Progenitor cell of endocrine pancreas (in vitro differentiated cells): ENCODE results near the gene UTS2B. TPM values are rescaled to one million over a fixed set of nuclear protein-coding genes. Genes with fewer than 3 reads are reported as not detected.

Experiments used
- DNase-seq: peaks from one replicate; pipeline ENCODE4 v3.0.0; 2021; ENCODE audit warnings: low spot score; ENCODE audit not compliant: unreplicated experiment
- H3K27ac Mint-ChIP-seq: 2 replicates; pipeline ENCODE4 v1.8.0; 2021; ENCODE audit warnings: mild to moderate bottlenecking, moderate library complexity, mixed read lengths
- H3K27me3 Mint-ChIP-seq: 2 replicates; pipeline ENCODE4 v1.8.0; 2021; ENCODE audit warnings: mixed read lengths
- H3K36me3 Mint-ChIP-seq: 2 replicates; pipeline ENCODE4 v1.8.0; 2022; ENCODE audit warnings: mixed read lengths; ENCODE audit not compliant: insufficient read depth
- H3K4me1 Mint-ChIP-seq: 2 replicates; pipeline ENCODE4 v1.8.0; 2021; ENCODE audit warnings: low read depth, mixed read lengths
- H3K4me3 Mint-ChIP-seq: 2 replicates; pipeline ENCODE4 v1.8.0; 2021; ENCODE audit warnings: low read depth, mild to moderate bottlenecking, moderate library complexity, mixed read lengths
- H3K9me3 Mint-ChIP-seq: 2 replicates; pipeline ENCODE4 v1.8.0; 2021; ENCODE audit warnings: low read depth, mixed read lengths
- CTCF ChIP-seq: fragments of 200-600 bp; sonication (generic); IDR thresholded peaks from one replicate; pipeline ENCODE4 v1.5.0; 2021; ENCODE audit warnings: antibody characterized with exemption, mild to moderate bottlenecking; ENCODE audit not compliant: unreplicated experiment
- total RNA-seq: library from RNA; stranded (reverse); gene quantifications from 2 replicates; pipeline ENCODE4 v1.2.1, GENCODE V29; 2021

Gene UTS2B
- total RNA-seq, 1 donor from 2014 or later = 0.62 TPM

- Mint-ChIP-seq H3K4me1 (no peaks in the 10 kb centered on the region), H3K4me3 (no peak overlapping the region), H3K36me3 (no peaks in the 10 kb centered on the region), H3K9me3 (no peaks in the 10 kb centered on the region), H3K27me3 (no peaks in the 10 kb centered on the region), H3K27ac (no peak overlapping the region)
- DNase-seq = no peak
- TF ChIP-seq CTCF = no peak
These were observed 69.1 kb downstream of the UTS2B start for GRCh38 chr3:191261304-191261638.

- Mint-ChIP-seq H3K27me3 (no peaks in the 10 kb centered on the region), H3K9me3 (no peaks in the 10 kb centered on the region), H3K27ac (no peak overlapping the region), H3K4me3 (no peak overlapping the region), H3K36me3 (no peaks in the 10 kb centered on the region), H3K4me1 (no peaks in the 10 kb centered on the region)
- no peak for TF ChIP-seq CTCF
- no peak for DNase-seq
These were observed 69.7 kb downstream of the UTS2B start for GRCh38 chr3:191260431-191261303.

- Mint-ChIP-seq H3K27me3 (no peaks in the 10 kb centered on the region), H3K36me3 (no peaks in the 10 kb centered on the region)
These were observed 70.8 kb downstream of the UTS2B start for GRCh38 chr3:191259486-191259885.

GRCh38 chr3:191257286-191257685 lies 73.0 kb downstream of the UTS2B start:
- Mint-ChIP-seq H3K4me1 (no peaks in the 10 kb centered on the region), H3K27ac (no peak overlapping the region), H3K9me3 (no peaks in the 10 kb centered on the region), H3K36me3 (no peaks in the 10 kb centered on the region), H3K27me3 (no peaks in the 10 kb centered on the region), H3K4me3 (no peak overlapping the region)
- DNase-seq = no peak
- no peak for TF ChIP-seq CTCF

More at GRCh38 chr3:191259486-191259885, 70.8 kb downstream of the UTS2B start:
- Mint-ChIP-seq H3K4me1 (no peaks in the 10 kb centered on the region), H3K9me3 (no peaks in the 10 kb centered on the region), H3K4me3 (no peak overlapping the region), H3K27ac (no peak overlapping the region)
- no peak for TF ChIP-seq CTCF
- no peak for DNase-seq

- no peaks in the 10 kb centered on the region for H3K36me3 Mint-ChIP-seq
- no peak overlapping the region for H3K4me3 Mint-ChIP-seq
- no peaks in the 10 kb centered on the region for H3K27me3 Mint-ChIP-seq
- no peaks in the 10 kb centered on the region for H3K4me1 Mint-ChIP-seq
- H3K27ac Mint-ChIP-seq = no peak overlapping the region
- H3K9me3 Mint-ChIP-seq = no peaks in the 10 kb centered on the region
- DNase-seq = no peak
- TF ChIP-seq CTCF = no peak
These were observed 73.9 kb downstream of the UTS2B start for GRCh38 chr3:191256405-191256804.
